CD4-positive, alpha-beta T cell treated with Interleukin-15 for 1 hour (primary cell): ENCODE measurements around the gene SCN4B.

Source experiments
- DNase-seq: peaks from one replicate; pipeline ENCODE4 v3.0.0-alpha.2; 2020

Gene SCN4B

GRCh38 chr11:118095967-118096367 lies 56.7 kb downstream of the SCN4B start:
- DNase-seq: no peak

- DNase-seq: no peak
Observed at GRCh38 chr11:118095493-118095892, 57.1 kb downstream of the SCN4B start.

GRCh38 chr11:118092907-118093571 lies 59.6 kb downstream of the SCN4B start:
- no peak for DNase-seq

GRCh38 chr11:118091690-118092089 lies 60.9 kb downstream of the SCN4B start:
- no peak for DNase-seq

GRCh38 chr11:118090545-118091162 lies 62.0 kb downstream of the SCN4B start:
- no peak for DNase-seq

- peak; percentile 70 for DNase-seq
Observed at GRCh38 chr11:118088531-118088930, 64.1 kb downstream of the SCN4B start.

- no peak for DNase-seq
Observed at GRCh38 chr11:118087931-118088330, 64.7 kb downstream of the SCN4B start.

GRCh38 chr11:118086913-118087768 lies 65.5 kb downstream of the SCN4B start, which contains the start of gene SMIM35:
Gene SMIM35 (minus strand): TSS chr11:118086963. CDS start chr11:118086757, 206 bp downstream.
- no peak for DNase-seq

GRCh38 chr11:118084656-118085055 lies 68.0 kb downstream of the SCN4B start:
- DNase-seq: no peak

GRCh38 chr11:118084247-118084646 lies 68.4 kb downstream of the SCN4B start:
- no peak for DNase-seq
